ENCODE measurements around the gene CTSZ. TPM values are rescaled to one million over a fixed set of nuclear protein-coding genes. Genes with fewer than 3 reads are reported as not detected.

CTSZ gene
- total and polyA plus RNA-seq, 2 experiments from 2014 or later, result 5.0 to 161 TPM

GRCh38 chr20:58987790-58988564 is 19.1 kb downstream of the CTSZ start:
- no peak for TF ChIP-seq EZH2phosphoT487 (IDR thresholded peaks at IDR 0.05; ENCODE audit: low read depth, severe bottlenecking, unreplicated experiment)
- no peak for TF ChIP-seq EZH2 (IDR thresholded peaks at IDR 0.05; ENCODE audit: borderline replicate concordance)
- TF ChIP-seq, protein P1, sequence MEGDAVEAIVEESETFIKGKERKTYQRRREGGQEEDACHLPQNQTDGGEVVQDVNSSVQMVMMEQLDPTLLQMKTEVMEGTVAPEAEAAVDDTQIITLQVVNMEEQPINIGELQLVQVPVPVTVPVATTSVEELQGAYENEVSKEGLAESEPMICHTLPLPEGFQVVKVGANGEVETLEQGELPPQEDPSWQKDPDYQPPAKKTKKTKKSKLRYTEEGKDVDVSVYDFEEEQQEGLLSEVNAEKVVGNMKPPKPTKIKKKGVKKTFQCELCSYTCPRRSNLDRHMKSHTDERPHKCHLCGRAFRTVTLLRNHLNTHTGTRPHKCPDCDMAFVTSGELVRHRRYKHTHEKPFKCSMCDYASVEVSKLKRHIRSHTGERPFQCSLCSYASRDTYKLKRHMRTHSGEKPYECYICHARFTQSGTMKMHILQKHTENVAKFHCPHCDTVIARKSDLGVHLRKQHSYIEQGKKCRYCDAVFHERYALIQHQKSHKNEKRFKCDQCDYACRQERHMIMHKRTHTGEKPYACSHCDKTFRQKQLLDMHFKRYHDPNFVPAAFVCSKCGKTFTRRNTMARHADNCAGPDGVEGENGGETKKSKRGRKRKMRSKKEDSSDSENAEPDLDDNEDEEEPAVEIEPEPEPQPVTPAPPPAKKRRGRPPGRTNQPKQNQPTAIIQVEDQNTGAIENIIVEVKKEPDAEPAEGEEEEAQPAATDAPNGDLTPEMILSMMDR (IDR thresholded peaks at IDR 0.05; ENCODE audit: poor library complexity), result no peak
- Histone ChIP-seq H2AFZ (no peak overlapping the region), H3K4me3 (no peak overlapping the region), H3K9me2 (replicated peaks; ENCODE audit: insufficient read depth) (no peaks in the 10 kb centered on the region), H3K79me2 (peaks cover 41% of the 10 kb centered on the region), H3K27ac (no peak overlapping the region), H4K20me1 (ENCODE audit: insufficient read depth, poor library complexity, severe bottlenecking) (peaks cover 8% of the 10 kb centered on the region), H3K36me3 (replicated peaks; ENCODE audit: insufficient read depth, low read depth) (peaks cover 6% of the 10 kb centered on the region), H3K27me3 (no peaks in the 10 kb centered on the region), H3K4me1 (ENCODE audit: insufficient read depth) (peaks cover 9% of the 10 kb centered on the region), H3K9me3 (ENCODE audit: low read depth) (no peaks in the 10 kb centered on the region), H3K4me2 (no peak overlapping the region)
- DNase-seq (ENCODE audit: low spot score), result no peak
- WGBS (ENCODE audit: low lambda C conversion rate, missing lambda C conversion rate), result 93% methylated on average over 9 of the region's 9 CpGs

DNA sequence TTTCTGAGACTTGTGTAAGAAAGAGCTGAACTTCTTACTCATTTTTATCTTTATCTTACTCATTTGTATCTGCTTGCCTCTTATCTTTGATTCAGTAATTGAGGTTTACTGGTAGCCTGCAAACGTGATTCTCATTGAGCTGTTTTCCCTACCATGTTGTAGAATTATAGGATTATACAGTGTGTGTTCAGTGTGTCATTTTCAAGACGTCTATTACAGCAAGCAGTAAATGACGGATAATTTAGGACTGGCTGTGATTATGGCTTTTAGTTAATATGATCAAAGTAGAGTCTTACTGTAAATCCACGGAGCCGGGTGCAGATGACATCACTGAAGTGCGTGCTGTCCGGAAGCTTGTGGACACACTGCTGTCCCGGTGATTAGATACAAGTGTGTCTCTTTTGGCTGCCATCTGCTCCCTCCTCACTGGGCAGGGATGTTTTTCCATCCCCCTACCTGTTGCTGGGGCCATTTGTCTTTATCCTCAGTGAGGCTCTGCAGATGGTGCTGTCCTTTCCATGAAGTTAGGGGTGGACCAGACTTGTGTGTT is 20.0 kb downstream of the CTSZ start:
- Histone ChIP-seq H3K9me2 (replicated peaks; ENCODE audit: insufficient read depth) (no peaks in the 10 kb centered on the region), H4K20me1 (ENCODE audit: insufficient read depth, poor library complexity, severe bottlenecking) (peaks cover 15% of the 10 kb centered on the region), H3K27me3 (no peaks in the 10 kb centered on the region), H3K4me2 (no peak overlapping the region), H3K36me3 (replicated peaks; ENCODE audit: insufficient read depth, low read depth) (peaks cover 6% of the 10 kb centered on the region), H3K79me2 (peaks cover 50% of the 10 kb centered on the region), H2AFZ (no peak overlapping the region), H3K4me1 (ENCODE audit: insufficient read depth) (peaks cover 14% of the 10 kb centered on the region), H3K4me3 (no peak overlapping the region), H3K27ac (no peak overlapping the region), H3K9me3 (ENCODE audit: low read depth) (no peaks in the 10 kb centered on the region)
- TF ChIP-seq EZH2phosphoT487 (IDR thresholded peaks at IDR 0.05; ENCODE audit: low read depth, severe bottlenecking, unreplicated experiment), result no peak
- TF ChIP-seq, protein P1 (IDR thresholded peaks at IDR 0.05; ENCODE audit: poor library complexity), result no peak
- TF ChIP-seq EZH2 (IDR thresholded peaks at IDR 0.05; ENCODE audit: borderline replicate concordance), result no peak
- DNase-seq (ENCODE audit: low spot score), result no peak
- WGBS (ENCODE audit: low lambda C conversion rate, missing lambda C conversion rate), result 83% methylated on average over 8 of the region's 8 CpGs

DNA sequence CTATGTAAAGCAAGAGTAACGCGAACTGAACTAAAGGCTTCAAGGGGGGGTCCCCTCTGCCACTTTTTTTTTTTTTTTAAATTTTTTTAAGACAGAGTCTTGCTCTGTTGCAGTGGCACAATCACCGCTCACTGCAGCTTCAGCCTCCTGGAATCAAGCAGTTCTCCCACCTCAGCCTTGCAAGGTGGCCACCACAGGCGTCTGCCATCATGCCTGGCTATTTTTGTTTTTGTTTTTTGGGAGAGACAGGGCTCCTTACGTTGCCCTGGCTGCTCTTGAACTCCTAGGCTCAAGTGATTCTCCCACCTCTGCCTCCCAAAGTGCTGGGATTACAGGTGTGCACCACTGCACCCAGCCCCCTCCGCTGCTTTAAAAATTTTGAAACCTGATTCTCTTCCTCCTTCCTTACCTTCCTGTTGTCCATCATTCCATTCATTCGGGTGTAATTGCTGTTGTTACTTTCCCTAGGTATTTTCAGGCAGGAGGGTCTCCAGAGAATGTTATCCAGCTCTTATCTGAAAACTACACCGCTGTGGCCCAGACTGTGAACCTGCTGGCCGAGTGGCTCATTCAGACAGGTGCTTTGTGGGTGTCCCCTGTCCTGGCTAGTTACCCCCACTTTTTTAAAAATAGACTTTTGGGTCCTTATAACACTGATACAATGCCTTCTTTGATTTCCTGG is 20.6 kb downstream of the CTSZ start:
- Histone ChIP-seq H3K27me3 (no peaks in the 10 kb centered on the region), H3K27ac (no peak overlapping the region), H3K4me1 (ENCODE audit: insufficient read depth) (peaks cover 18% of the 10 kb centered on the region), H3K79me2 (peaks cover 56% of the 10 kb centered on the region), H3K9me2 (replicated peaks; ENCODE audit: insufficient read depth) (no peaks in the 10 kb centered on the region), H3K9me3 (ENCODE audit: low read depth) (no peaks in the 10 kb centered on the region), H4K20me1 (ENCODE audit: insufficient read depth, poor library complexity, severe bottlenecking) (peaks cover 15% of the 10 kb centered on the region), H2AFZ (no peak overlapping the region), H3K4me3 (no peak overlapping the region), H3K4me2 (no peak overlapping the region), H3K36me3 (replicated peaks; ENCODE audit: insufficient read depth, low read depth) (peaks cover 6% of the 10 kb centered on the region)
- TF ChIP-seq, protein P1 (IDR thresholded peaks at IDR 0.05; ENCODE audit: poor library complexity), result no peak
- TF ChIP-seq EZH2phosphoT487 (IDR thresholded peaks at IDR 0.05; ENCODE audit: low read depth, severe bottlenecking, unreplicated experiment) (no peak), EZH2 (IDR thresholded peaks at IDR 0.05; ENCODE audit: borderline replicate concordance) (no peak)
- DNase-seq (ENCODE audit: low spot score), result no peak
- WGBS (ENCODE audit: low lambda C conversion rate, missing lambda C conversion rate), result 79% methylated on average over 9 of the region's 9 CpGs
